OCI-M2 (cell line): ENCODE measurements around the gene SQSTM1.
"Not testable (repeated sequence)": the region's sequence is repeated elsewhere in the genome, so short reads cannot be mapped to it uniquely, and the experiment has no call there.

Experiments
- DNase-seq: peaks from one replicate; lab custom pipeline; 2025; ENCODE audit not compliant: unreplicated experiment; lab: John Stamatoyannopoulos, UW

Gene SQSTM1

DNA sequence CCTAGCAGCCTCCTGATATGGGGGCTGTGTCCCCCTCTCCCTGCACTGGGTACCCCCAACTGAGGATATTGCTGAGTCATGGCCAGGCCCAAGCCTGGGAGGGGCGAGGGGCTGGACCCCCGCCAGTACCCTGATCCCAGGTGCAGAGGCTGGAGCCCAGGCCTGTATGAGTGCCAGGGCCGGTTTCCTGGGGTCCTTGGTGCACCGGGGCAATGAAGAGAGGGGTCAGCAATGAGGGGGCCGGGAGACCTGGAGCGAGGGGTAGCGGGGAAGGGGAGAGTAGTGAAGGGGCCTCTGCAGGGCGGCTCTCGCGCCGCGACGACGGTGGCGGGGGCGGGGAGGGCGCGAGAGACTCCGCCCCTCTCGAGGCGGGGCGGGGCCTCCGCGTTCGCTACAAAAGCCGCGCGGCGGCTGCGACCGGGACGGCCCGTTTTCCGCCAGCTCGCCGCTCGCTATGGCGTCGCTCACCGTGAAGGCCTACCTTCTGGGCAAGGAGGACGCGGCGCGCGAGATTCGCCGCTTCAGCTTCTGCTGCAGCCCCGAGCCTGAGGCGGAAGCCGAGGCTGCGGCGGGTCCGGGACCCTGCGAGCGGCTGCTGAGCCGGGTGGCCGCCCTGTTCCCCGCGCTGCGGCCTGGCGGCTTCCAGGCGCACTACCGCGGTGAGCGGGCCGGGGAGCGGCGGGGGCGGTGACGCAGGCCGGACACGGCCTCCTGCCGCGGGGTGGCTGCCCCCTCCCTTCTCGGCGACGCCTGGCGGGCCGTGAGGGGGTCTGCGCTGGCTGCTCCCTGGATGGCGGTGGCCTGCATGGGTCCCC lies at the start of gene SQSTM1:
Gene SQSTM1 (plus strand): TSS at position 423 of the 815 bp plus-strand sequence. CDS start 32 bp downstream, at position 455.
- DNase-seq: no peak

DNA sequence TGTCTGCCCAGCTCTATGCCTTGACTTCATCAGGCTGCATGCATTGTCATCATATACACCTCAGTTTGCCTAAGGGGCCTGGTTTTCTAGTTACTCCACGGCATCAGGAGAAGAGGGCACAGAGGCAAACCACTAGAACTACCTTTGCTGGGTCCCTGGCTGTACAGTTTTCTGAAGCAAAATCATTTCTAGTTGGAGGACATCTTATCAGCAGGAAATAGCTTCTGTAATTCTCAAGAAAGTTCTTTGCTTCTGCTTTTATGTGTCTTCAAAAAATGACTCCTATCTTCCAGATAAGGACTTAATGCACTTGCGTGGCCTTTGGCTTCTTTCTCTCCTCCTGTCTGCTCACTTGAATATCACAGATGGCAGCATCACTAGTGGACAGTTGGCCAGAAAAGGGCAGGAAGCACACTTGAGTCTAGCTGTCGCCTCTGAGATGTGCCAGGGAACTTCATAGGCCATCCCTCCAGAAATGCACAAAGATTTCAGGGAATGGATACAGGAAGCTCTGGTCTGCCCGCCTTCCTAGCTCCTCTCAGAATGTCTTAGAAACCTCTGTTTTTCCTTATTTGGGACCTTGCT lies 49.3 kb upstream of the SQSTM1 start:
- no peak for DNase-seq

- DNase-seq: no peak
Measured at GRCh38 chr5:179772351-179772750, 48.4 kb upstream of the SQSTM1 start.

DNA sequence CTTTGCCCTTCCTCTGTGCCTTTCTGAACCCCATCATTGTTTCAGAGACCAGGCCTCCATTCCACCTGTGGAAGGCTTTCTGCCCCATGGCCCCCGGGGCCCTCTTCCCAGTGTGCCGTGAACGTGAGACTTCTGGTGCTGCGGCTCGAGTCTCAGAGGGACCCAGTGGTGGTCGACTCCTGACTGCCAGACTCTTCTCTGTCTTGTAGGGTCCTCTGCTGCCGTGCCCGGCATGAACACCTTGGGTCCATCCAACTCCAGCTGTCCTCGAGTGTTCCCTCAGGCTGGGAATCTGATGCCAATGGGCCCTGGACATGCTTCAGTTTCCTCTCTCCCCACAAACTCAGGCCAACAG lies 47.0 kb upstream of the SQSTM1 start:
- DNase-seq: no peak

DNA sequence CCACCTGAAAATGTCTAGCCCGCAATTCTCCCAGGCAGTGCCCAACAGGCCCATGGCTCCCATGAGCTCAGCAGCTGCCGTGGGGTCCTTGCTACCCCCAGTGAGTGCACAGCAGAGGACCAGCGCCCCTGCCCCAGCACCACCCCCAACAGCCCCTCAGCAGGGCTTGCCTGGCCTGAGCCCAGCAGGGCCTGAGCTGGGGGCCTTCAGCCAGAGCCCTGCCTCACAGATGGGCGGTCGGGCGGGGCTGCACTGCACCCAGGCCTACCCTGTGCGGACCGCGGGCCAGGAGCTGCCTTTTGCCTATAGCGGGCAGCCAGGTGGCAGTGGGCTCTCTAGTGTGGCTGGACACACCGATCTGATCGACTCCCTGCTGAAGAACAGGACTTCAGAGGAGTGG lies 46.3 kb upstream of the SQSTM1 start:
- no peak for DNase-seq

DNA sequence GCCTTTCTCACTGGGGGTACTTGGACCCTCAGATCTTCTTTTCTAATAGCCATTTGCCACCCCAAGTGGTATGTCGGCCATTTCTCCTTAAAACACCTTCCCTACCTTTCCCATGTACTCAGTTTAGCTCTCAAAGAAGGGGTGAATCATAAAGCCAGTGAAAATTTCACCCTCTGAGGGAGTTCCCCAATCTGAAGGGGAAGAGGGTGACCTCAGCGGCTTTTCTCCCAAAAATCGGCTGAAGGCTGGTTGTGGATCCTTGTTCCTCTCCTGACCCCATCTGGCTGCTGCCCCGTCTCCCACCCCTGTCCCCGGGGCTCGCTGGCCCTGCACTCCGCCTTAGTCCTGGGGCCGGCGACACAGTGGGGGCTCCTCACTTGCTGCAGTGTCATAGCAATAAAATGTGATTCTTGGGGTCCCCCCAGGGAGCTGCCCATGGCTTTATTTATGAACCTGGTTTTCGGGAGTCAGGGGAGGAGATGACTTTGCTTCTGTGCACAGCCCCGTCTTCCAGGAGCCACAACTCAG lies 44.2 kb upstream of the SQSTM1 start:
- DNase-seq: no peak

DNA sequence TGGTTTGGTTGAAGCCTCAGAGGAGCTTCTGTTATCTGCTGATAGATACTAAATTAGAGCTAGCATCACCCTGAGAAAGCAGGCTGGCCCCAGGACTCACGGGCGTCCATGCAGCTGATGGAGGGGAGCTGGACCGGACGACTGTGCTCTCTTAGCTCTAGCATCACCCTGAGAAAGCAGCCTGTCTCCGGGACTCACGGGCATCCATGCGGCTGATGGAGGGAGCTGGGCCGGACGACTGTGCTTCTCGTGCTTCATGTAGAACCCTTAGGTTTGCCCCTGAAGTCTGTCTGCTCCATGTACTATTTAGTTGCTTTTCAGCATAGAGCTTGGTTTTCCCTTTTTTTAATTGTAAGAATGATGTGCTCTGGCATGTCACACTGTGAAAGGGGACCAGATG lies 43.2 kb upstream of the SQSTM1 start:
- no peak for DNase-seq

DNA sequence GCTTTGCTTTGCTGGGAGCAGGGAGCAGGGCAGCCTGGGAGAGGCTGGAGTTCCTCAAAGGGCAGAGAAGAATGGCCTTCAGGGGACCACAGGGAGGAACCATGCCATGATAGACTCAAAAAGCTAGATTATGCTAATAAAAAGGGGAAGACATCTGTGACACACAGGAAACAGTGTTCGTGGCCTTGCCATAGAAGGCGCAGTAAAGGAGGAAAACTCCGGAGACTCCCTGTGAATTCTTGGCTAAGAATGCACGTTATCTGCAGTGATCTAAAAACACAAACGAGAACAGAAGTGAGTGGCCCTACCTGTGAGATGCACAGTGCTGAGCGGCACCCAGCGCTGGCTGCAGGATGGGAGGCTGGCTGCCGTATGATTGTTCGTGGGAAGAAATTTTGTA lies 42.8 kb upstream of the SQSTM1 start:
- no peak for DNase-seq

DNA sequence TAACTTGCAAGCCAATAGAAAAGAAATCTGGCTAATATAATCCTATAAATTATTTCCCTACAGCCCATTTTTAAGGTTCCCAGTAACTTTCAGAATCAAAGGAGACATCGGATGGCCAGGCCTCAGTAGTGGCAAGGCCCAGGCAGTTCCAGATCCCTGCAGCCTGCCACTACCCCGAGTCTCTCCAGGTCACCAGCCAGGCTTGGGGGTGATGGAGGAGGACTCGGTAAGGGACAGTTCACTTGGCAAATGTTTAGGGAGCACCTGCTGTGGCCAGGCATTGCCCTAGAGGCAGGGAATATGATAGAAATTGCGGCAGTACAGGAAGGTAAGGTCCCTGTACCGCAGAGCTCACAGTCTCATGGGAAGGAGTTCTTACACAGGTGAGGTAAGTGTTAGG lies 42.1 kb upstream of the SQSTM1 start:
- DNase-seq: no peak

DNA sequence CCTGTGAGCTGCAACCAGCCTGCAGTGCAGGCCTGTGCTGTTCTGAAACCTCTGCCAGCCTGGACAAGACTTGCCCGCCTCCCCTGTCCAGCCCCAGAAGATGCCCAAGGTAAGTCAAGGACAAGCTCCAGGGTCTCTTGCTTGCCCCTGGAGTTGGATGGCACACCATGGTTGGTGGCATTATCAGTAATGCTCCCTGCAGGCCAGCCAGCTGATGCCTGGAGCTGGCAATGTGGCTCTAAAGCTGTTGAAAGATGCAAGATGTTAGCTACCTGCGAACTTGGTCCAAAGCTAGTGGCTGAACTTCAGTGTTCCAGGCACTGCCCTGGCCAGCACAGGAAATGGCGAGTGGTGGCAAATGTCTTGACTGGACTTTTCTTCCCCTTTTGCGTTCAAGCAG lies 40.9 kb upstream of the SQSTM1 start:
- no peak for DNase-seq

DNA sequence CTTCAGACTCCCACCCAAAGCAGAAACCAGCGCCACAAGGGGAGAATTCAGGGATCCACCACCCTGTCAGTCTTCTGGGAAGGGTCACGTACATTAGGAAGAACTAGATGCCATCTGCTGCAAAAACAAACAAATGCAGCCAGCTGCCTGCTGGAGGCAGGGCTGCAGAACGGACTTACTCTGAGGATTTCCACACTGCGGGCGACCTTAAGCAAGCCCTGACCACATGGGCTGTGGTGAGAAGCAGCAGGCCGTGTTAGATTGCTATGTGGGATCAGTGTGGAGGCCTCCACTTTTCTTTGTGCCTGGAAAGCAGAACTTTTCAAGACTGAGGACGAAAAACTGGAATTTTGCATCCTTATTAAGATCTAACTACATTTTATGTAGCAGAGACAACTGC lies 40.3 kb upstream of the SQSTM1 start:
- no peak for DNase-seq

GRCh38 chr5:179781846-179782245 lies 38.9 kb upstream of the SQSTM1 start:
- no peak for DNase-seq

DNA sequence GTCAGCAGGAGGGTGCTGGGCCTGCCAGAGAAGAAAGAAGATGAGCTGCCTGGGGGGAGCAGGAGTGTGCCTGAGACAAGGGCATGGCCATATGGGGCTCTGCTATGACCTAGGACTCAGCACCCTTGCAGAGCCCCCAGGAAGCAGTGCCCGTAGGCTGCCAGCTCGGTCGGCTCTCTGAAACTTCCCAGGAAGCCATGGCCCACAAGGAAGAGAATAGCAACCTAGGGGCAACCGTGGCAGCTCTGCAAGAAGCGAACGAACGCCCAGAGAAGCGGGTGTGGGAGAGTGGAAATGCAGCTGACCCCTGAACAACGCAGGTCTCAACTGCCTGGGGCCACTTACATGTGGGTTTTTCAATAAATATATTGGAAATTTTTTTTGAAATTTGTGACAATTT lies 37.6 kb upstream of the SQSTM1 start:
- no peak for DNase-seq

GRCh38 chr5:179786861-179787260 lies 33.8 kb upstream of the SQSTM1 start:
- no peak for DNase-seq

- DNase-seq: no peak
Measured at GRCh38 chr5:179788193-179788854, 32.4 kb upstream of the SQSTM1 start.

DNA sequence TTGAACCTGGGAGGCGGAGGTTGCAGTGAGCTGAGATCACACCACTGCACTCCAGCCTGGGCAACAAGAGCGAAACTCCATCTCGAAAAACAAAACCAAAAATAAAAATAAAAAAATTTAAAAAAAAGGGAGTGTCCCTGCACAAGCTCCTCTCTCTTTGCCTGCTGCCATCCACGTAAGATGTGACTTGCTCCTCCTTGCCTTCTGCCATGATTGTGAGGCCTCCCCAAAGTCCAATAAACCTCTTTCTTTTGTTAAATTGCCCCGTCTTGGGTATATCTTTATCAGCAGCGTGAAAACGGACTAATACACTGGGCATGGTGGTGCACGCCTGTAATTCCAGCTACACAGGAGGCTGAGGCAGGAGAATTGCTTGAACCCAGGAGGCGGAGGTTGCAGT lies 31.4 kb upstream of the SQSTM1 start:
- not testable (repeated sequence) for DNase-seq

DNA sequence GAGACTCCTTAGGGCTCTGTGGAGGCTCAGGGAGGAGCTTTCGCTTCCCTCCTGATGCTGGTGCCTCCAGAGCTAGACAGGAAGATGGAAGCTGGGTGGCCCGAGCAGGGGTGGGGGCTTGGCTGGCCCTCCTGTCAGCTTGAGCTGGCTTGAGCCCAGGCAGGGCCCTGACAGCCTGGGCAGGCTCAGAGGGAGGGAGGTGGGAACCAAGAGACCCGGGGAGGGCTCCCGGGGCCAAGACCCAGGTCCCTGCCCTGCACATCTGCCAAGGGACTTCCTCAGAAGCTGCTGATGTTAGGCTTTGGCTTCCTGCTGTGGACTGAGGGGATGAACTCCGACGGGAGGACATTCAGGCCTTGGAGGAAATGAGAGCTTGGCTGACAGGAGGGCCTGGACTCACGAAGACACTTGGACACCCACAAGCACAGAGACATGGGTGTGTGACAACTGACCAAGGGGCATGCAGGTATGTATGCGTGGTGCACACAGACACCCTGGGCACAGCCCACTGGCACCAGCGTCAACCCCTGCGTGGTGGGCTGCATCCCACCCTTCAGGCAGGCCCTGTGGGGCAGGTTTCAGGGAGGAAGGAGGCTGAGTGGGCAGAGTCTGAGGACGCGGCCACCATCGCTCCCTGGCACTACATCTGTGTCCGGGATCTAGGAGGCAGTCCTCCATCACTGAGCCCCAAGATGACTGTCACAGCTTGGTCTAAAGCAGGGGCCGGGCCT lies 28.7 kb upstream of the SQSTM1 start:
- no peak for DNase-seq

DNA sequence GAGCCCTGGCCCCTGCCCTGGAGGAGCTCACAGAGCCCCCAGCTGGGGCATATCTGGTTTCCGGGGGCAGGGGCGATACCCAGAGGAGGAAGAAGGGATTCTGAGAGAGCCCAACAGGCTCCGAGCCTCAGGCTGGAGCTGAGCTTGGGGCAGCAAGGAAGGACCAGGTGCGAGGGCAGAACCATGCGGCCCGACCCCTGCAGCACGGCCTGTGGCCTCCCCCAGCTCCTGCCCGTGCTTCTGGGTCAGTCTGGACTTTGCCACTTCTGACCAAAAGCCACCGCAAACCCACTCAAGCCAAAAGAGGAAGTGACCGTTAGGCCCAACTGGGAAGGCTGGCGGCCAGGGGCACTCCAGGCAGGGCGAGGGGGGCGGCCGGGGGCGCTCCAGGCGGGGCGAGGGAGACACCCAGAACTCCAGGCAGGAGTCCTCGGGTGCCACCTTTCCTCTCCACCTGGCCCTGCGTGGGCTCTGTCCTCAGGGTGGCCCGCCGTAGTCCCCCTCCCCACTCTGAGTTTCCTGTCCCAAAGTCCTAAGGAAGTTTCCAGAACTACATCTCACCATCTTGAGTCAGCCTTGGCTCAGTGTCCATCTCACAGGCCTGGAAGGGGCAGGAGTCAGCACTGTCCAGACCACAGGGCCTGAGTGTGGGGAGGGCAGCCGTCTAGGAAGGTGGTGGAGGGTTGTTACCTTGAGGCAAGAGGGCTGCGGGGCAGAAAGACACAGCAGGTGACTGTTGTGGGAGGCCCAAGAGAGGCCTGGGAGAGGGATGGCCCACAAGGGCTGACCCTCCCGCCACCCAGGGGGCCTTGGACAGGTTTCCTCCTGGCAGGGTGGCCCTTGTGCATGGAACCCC lies 27.9 kb upstream of the SQSTM1 start:
- no peak for DNase-seq

DNA sequence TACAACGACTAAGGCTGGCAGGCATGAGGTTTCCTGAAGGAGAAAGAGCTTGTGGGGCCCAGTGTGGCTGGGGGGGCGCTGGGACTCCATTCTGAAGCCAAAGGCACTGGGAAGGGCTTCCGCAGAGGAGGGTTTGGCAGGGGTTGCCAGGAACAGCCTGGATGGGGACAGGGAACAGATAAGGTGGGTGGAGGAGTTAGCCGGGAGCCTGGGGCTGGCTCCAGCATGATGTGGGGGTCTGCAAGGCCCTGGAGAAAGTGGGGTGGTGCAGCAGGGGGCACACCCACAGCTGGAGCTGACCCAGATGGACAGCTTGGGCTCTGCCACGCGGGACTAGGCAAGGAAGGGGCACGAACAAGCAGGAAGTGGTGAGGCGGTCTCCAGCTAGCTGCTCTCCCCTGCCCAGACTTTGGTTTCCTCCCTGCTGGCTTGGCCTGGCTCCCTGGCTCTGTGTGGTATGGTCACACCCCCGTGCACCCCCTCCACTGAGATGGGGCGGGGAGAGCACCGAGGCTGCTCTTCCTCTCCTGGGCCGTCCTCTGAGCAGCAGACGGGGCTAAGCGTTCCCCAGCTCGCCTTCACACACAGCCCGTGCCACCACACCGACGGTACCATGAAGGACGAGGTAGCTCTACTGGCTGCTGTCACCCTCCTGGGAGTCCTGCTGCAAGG lies 27.1 kb upstream of the SQSTM1 start, which contains the start of gene LTC4S:
Gene LTC4S (plus strand): TSS at position 519 of the 672 bp plus-strand sequence. CDS start 95 bp downstream, at position 614.
- DNase-seq: no peak

- no peak for DNase-seq
Measured at GRCh38 chr5:179794171-179794570, 26.5 kb upstream of the SQSTM1 start.
